Measurements from ENCODE around the gene HNRNPCL4.
"Not testable (repeated sequence)": the region's sequence is repeated elsewhere in the genome, so short reads cannot be mapped to it uniquely, and the experiment has no call there.

Gene HNRNPCL4

DNA sequence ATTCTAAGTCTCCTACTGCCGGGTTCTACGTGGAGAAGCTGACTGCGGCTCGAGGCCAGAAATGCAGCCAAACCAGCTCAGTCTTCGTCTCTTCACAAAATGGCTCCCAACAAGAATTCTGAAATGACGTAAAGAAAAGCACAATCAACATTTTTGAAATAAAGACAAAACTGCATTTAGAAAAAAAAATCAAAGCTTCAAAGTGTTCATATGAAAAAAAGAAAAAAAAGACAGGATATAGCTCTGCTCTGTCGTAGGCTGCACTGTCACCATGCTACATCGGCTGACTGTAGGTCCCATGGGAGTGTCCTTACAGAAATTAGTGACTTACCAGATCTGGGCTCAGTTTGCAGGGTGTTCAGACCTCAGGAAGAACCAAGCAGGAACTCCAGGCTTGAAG, at the start of gene HNRNPCL4:
TSS of gene HNRNPCL4 (minus strand) at position 101 of the 400 bp plus-strand sequence. CDS start 164 bp downstream, outside the sequence.
- DNase-seq = not testable (repeated sequence)

GRCh38 chr1:13208712-13209111, 43.3 kb upstream of the HNRNPCL4 start:
- DNase-seq = not testable (repeated sequence)

DNA sequence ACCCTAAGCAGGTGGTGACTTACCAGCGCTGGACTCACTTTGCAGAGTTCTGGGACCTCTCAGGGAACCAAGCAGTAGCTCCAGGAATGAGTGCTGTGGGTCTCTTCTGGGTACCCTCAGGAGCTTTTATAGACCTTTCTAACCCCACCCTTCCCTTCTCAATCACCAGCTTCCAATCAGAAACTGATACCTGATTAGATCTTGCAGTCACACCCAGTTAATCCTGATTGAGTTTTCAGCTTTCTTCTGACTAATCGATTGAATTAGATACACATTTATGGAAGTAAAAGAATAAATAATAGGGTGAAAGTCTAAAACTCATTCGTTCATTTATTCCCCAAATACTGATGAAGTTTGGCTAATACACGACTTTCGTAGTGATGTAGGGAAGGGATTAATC, 35.9 kb upstream of the HNRNPCL4 start, which contains the start of gene PRAMEF13:
TSS of gene PRAMEF13 (minus strand) at position 101 of the 400 bp plus-strand sequence. CDS start 1,820 bp downstream, outside the sequence.
- DNase-seq = not testable (repeated sequence)

- DNase-seq = not testable (repeated sequence)
These were observed 6.1 kb upstream of the HNRNPCL4 start, which contains the start of gene PRAMEF9 for GRCh38 chr1:13171548-13171947. TSS of gene PRAMEF9 (plus strand) at chr1:13171848. CDS start at chr1:13175281, 3,433 bp downstream.

- not testable (repeated sequence) for DNase-seq
These were observed 9.5 kb downstream of the HNRNPCL4 start, which contains the start of gene PRAMEF26 for GRCh38 chr1:13155909-13156308. TSS of gene PRAMEF26 (minus strand) at chr1:13156009. CDS start at chr1:13153095, 2,914 bp downstream.

- not testable (repeated sequence) for DNase-seq
These were observed 48.7 kb downstream of the HNRNPCL4 start, which contains the start of gene HNRNPCL2 for GRCh38 chr1:13116754-13117153. TSS of gene HNRNPCL2 (minus strand) at chr1:13116854. CDS start at chr1:13116400, 454 bp downstream.

Measured in NCI-H526 treated with DMSO at 0.1 percent for 48 hours (cell line).